ENCODE data around the gene PELI1.
"Not testable (repeated sequence)": the region's sequence is repeated elsewhere in the genome, so short reads cannot be mapped to it uniquely, and the experiment has no call there.

Gene PELI1

DNA sequence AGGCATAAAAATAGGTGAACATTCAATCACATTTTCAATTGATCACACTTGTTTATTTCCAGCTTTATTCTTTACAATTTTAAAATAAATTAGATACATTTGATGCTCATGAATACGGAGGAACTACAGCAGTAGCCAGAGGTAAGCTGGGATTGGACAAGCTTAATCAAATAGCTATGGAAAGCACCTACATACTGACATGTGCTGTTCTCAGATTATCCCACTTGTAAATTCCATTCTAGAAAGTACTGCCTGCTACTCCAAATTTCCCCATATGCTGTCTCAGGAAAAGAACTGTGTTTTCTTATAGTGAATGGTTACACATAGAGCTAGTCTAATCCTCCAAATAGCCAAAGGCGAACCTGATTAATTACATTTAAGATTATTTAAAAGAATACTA lies 24.2 kb downstream of the PELI1 start:
- DNase-seq, result no peak

DNA sequence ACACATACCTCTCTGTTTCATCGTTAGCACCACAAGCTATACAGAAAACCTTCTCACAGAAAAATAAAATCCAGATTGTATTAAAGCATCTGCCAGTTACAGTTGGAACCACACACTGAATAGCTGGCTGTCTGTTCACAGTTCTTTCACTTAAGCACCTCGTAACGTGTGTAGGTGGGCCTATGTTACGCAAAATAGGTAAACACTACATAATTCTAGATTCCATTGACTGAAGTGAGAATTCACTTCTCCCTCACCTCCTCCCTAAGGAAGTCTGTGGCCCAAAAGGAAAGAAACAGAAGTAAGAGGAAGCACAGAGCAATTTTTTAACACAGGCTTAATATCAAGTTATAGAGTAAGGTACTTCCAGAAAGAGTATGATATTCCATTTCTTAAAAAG lies 24.9 kb downstream of the PELI1 start:
- DNase-seq, result no peak

DNA sequence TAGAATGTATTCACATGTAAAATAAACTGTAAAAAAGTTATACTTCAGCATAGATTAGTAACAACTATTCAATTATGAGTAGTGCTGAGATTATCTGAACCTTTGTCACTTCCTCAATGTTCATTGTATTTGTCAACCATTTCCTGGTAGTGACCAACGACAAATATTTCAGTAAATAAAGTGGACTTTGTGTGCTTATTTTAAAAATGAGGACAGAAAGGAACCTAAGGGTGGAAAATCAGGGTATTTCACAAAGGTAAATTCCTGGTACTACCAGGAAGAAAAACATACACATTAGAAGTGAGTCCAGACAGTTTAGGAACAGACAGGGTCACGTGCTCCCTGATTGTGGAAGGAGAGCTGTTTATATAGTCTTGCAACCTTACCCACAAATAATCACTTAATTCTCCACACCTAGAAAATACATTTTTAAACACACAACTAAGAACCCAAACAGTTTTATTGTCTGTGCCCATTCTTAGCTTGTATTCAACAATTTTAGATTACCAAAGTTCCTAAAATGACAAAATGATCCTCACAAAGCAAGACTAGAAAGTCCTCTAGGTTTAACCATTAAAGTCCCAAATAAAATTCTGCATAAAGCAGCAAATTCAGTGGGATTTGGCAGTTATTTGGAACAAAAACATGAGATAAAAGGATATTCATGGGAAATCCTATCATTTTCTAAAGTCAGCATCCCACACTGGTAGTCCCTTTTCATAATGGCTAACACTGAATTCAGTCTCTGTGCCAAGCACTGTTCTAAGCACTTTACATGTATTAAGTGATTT lies 28.2 kb downstream of the PELI1 start:
- DNase-seq, result no peak

DNA sequence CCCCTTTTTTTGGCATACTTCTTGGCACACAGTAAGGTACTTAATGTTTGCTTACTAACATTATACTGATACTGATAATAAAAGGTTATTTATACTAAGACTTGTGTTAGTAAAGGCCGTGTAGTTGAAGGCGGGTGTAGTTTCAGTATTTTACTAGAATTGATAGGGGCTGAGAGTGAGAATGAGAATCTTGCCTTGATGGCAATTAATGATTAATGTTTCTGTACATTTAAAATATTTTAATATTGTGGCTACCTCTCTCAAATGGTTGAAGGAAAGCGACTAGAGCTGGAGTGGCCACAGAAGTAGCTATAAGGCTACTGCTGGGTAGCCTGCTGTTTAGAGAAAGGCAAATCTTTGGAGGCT lies 29.3 kb downstream of the PELI1 start:
- DNase-seq, result no peak

DNA sequence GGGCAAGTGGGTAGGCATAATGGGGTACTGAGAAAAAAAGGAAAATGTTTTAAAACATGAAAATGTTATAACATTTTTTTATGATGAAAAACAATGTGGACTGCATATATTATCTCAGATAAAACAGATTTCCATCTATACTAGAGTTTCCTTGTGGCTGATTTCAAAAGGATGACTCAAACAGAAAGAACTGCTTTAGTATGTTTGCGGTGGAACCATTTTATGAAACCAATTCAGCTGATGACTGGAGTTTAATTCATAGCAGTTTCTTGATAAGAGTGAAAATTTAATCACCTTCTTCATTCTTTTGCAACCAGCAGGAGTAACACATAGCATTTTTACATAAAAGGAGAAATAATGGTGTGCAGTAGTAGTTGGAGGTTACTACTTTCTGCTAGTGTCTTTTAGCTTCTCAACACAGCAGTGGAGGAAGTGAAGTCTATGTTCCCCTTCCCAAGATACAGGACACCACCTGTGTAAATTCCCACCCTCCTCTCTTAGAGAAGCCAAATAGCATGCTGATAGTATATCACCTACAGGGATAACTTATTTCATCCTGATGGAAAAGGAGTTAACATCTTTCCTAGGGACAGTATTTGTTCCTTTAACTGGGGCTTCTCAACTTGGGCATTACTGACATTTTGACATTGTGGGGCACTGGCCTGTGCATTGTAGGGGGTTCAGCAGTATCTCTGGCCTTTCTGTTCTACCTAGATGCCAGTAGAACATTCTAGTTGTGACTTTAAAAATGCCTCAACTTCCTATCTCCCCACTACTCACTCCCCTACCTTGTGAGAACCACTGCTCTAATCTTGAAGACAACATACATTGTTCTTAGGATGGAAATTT lies 29.9 kb downstream of the PELI1 start:
- DNase-seq, result peak; percentile 28

DNA sequence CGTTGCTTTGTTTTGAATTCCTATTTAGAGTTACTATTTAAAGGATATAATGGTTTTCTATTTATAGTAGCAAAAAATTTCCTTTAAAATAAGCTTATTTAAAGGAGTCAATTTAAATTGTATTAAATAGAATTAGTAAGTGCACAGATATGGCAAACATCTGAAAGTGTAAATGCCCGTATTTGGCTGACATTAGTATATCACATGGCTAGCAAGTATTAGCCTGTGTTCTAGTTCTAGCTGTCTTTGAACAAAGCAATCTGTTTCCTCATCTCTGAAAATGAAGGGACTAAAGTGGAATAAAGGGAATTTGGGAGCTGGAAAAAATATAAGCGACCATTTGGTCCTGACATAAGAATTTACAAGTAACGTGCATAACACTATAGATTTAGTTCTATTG lies 32.2 kb downstream of the PELI1 start:
- no peak for DNase-seq

DNA sequence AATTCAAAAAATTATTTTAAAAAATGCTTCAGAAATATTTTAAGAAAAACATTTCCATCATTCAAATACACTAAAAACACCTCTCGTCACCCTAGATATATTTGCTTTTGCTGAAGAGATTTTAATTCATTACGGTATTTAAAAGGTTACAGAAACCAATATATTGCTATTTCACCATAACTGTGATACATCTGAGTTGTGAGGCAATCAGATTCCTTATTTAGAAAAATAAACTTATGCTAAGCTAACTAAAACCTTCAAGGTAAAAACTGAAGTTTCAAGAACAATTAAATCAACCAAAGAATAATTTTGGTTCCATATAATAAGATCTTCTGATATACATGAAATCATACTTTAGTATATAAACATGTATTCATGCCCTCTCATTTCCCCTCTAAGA lies 32.8 kb downstream of the PELI1 start:
- DNase-seq, result no peak

DNA sequence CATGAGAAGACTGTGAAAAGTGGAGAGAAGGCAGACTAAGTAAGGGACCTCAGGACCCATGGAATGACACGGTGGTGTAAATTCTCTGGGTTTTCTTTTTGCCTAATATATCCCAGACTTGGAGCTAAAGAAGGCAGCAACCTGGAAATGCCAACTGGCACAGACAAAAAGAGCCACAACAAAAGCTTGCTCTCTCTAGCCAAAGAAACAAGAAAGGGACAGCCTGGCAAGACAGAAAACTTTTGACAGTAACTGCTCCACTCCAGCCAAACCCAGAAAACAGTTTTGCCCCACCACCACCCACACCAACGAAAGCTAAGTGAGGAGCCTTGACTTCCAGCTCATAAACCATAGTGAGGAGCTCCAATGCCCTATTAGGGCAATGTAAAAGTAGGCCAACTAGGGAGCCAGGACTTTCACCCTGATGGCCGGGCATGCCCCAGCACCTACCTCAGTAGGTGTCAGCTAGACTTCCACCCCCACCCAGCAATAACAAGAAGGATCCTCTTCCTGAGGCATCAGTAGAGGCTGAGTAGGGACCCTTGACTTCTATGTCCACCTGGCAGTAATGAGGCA lies 35.5 kb downstream of the PELI1 start:
- no peak for DNase-seq

DNA sequence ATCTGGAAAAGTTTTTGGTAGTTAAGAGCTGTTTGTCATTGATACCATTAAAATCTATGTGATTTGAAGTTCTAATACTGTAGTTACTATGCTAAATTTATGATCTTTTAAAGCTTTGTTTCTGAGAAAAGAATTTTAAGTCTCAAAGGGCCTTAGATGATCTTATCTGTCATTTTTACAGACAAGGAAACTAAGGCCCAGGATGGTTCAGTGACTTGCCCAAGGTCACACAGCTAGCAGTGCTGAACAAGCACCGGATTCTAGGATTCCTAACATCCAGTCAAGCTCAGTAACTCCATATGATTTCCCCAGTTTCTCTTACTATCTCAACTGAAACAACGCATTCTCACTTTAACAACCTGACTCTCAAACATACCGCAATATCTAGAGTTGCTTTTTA lies 37.7 kb downstream of the PELI1 start:
- no peak for DNase-seq

DNA sequence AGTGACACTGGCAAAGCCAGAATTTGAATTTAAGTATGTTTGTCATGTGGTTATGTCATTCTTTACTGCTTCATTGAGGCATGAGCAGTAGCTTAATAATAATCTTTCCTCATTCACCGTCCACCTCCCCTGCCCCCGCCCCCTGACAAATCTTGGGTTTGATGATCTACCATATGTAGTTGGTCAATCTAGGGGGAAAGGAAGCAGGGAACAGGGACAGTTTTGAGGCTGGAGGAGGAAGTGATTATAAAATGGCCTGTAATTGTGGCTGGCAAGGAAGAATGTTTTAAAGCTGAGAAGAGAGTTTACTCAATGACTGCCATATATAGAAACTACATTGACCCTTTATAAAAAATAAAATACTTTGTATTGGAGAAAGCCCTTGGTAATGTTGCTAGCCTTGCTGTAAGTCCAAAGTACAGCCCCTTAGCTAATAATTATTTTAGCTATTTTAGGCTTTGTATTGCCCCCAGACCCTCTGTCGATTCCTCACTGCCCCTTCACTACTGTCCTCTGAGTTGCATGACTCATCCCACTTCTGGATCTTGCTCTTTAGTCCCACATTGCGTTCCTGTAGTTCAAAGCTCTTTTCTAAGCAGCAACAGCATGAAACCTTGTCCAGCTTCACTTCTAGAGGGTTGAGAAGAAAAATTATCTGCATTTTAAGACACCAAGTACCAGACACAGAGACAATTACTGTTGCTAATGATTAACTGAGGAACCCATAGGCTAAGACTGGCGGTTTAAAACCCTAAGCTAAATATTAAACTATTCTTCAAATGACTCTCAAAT lies 38.4 kb downstream of the PELI1 start:
- peak; percentile 47 for DNase-seq

DNA sequence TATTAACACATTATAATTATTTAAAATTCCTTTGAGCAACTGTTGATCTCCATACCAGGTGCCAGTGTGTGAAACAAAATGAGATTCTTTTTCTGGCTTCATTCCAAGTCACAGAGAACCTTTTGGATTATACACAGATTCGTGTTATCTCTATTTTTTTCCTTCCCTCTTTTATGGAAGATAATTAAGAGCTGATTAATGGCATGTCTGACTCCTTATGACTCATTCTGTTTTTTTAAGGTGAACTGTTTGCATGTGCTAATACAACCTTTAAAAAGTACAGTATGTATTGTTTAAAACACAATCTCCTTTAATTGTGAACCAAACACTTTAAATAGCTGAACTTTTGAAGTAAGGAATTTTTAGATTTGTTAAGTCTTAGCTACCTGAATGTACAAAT lies 39.3 kb downstream of the PELI1 start:
- DNase-seq, result no peak

DNA sequence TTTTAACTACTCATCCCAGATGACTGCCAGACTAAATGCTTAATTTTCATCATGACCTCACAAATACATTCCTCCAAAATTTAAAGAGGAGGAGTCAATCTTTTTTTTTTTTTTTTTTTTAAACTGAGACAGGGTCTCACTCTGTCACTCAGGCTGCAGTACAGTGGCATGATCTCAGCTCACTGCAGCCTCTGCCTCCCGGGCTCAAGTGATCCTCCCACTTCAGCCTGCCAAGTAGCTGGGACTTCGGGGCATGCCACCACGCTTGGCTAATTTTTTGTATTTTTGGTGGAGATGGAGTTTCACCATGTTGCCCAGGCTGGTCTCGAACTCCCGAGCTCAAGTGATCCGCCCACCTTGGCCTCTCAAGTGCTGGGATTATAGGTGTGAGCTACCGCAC lies 41.5 kb downstream of the PELI1 start:
- not testable (repeated sequence) for DNase-seq

DNA sequence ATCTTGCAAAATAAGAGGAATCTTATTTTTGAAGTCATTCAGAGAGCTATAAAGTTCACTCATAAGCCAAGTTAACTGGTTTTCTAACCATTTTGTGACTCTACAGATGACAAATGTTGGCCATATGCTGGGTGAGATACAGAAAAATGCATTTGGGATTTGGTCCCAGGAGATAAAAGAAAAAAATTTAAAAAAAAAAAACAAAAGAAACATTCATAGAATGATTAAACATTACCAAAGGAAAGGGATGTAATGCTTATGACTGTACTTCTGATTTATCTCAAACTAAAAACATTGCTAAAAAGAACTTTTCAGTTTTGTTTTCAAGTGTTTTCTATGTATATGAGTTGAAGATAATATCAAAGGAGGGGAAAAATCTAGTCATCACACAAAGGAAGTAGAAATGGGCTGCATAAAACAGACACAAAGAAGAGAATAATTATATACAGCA lies 43.1 kb downstream of the PELI1 start:
- DNase-seq, result no peak

DNA sequence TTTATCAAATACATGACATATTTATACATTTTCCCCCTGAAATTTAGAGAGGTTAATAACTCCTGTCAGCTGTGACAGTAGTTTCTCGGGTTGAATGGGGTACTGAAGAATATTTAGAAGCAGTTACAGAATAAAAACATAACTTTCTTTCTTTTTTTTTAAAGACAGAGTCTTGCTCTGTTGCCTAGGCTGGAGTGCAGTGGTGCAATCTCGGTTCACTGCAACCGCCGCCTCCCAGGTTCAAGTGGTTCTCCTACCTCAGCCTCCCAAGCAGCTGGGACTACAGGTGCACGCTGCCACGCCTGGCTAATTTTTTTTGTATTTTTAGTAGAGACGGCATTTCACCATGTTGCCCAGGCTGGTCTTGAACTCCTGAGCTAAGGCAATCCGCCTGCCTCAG lies 43.6 kb downstream of the PELI1 start:
- DNase-seq, result not testable (repeated sequence)

DNA sequence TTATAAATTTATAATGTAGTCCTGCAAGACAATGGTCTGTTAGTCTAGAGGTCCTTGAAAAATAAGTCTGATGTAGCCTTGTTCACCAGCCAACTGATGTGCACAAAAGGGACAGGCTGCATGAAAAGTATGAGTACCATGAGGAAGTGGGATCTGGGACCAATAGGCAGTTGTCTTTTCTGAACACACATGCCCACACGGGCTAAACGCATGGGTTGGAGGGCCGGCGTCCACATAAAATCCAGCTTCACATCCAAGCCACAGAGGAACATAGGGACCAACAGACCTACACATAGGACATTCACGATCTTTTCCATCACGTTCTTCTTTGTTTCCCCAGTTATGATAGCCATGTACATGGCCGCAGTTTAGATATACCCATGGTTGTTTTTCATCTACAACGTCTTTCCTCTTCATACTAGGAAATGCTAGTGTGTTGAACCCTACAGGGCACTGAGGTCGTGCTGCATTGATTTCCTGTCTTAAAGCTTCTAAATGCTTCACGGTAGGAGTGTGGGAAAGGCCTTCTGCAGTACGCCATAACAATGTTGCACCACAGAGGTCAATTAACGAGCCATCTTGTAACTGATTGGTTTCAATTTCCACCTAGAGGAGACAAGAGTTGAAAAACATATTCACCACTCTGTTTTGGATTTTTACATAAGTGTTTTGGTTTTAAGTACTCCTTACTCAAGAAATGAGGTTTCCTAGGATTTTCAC lies 49.4 kb downstream of the PELI1 start:
- peak; percentile 34 for DNase-seq

DNA sequence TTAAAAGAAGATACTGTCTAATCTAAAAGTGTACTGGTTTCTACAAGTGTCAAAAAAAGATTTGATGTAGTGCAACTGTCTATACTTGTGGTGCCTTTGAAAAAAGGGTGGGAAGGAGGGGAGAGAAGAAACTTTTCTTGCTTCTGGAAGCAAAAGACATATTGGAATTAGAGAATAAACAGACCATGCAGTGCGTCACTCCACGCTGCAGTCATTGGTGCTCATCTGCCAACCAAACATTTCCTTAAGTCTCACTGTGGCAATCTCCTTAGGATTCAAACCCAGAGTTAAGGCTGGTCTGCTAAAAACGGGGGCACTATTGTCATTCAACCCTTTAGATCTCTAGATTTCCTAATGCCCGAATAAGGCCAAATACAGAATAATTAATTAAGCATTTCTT lies 50.9 kb downstream of the PELI1 start:
- DNase-seq, result no peak

DNA sequence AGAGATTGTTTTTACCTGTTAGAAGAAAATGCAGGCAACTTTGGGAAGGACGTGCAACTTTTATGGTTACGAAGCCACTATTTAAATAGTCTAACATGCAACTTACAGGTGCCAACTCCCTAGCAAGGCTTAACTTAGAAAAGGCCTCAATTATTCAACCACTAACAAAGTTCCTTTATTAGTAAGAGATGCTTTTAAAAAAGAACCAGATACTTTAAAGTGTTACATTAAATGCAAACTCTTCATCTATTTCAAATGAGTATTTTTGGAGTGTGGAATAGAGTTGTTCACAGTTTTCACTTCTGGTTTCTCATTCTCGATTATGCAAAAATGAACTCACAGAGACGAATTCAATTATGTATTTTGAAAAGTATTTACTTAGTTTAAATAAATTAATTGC lies 51.7 kb downstream of the PELI1 start:
- no peak for DNase-seq

DNA sequence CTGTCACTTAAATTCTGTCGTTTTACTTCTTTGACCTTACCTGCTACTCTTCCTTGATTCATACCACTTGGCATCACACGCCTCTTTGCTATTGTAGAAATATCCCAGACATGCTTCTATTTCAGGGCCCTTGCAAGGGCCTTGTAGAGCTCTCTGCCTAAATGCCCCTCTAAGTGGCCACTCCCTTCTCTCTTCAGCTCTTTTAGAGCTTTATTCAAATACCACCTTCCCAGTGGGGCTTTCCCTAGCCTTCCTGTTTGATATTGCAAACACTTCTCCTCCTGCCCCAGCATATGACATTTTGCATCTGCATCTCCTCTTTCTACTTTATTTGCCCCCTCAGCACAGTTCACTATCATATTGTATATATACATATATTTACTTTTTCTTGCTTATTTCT lies 54.0 kb downstream of the PELI1 start:
- DNase-seq, result no peak

DNA sequence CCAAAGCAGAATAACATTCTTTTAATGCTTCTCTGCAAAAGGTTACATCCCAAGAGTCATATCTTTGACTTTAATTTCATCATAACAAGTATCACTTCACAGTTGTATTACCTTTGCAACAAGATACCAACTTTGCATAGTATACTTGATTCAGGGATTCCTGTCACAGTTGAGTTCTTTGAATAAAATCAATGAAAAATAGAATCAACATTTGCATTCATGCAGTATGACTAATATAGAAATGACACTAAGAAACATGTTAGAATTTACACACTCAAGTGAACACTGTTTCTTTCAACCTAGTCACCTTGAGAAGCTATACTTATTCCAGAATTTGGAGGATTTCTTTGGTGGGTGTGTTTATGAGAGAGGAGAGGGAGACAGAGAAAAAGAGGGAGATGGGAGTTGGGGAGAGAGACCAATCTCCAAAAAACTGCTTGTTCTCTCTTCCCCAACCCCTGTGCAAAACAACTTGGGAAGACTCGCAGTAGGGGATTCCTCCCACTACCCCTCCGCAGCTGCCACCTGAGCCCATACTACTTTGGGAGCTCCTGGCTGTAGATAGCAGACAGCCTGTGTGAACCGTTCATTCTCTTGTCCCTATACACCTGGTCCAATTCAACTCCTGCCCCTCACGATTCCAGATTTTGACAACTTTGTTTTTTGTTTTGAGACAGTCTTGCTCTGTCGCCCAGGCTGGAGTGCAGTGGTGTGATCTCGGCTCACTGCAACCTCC lies 57.7 kb downstream of the PELI1 start:
- DNase-seq, result no peak

DNA sequence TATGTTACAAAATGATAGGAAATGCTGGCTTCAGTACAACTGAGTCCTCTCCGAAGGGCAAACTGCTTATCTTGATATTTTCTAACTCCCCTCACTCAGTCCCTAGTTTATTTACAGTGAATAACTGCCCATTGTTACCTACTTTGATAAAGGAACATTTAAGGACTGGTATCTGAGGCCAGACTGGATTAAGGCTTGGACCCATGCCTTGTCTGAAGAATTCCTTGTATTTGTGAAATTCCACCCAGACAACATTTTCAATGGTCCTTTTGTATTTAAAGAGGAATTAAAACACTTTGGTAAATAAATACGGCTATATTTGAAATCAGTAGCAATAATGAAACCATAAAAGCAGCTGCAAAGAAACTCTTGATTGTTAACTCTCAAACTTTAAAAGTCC lies 58.3 kb downstream of the PELI1 start:
- no peak for DNase-seq

DNA sequence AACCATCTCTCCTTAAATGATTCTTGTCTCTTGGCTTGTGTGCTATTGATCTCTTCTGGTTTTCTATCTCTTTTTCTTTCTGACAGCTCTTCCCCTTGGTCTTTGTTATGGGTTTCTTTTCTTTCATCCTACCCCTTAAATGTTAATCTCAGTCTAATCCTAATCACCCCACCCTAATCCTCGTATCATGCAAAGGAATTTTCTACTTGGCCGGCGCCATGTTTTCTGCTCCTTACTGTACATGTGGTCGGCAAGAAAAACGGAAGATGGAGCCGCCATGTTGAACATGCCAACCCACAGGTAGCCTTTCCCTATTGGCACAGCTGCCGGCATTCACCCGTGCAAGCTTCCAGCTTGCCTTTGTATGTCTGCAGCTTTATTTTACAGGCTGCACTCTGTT lies 63.2 kb downstream of the PELI1 start:
- no peak for DNase-seq

DNA sequence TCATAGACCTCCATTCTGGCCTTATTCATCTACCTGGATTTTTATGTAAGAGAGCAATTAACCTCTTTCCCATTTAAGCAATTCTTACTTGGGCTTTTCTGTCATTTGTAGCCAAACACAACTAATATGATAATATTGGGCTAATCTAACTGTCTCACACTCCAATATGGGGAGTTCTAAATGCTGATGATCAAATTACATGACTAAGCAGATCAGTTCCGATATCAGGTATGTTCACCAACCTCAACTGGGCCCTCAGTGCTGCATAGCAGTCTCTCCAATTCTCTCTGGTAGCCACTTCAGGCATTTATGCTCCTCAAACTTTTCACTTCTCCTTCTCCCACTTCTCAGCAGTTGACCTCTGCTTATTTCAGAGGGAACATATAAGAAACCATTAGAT lies 64.0 kb downstream of the PELI1 start:
- DNase-seq, result peak; percentile 19

All from MV-4-11 (cell line).